Retinal pigment epithelial cell (primary cell): ENCODE measurements around the gene ACTL10.

Experiments
- DNase-seq: peaks from one replicate; pipeline ENCODE4 v3.0.0-alpha.2; 2010; ENCODE audit warnings: low read depth
- H3K4me3 ChIP-seq: 2 replicates; pipeline ENCODE4 v1.5.1; 2011; ENCODE audit warnings: mild to moderate bottlenecking, low read length, control low read depth, moderate library complexity
- TF ChIP-seq, protein P1 (sequence below): conservative IDR thresholded peaks from 2 replicates; pipeline ENCODE4 v1.5.1; 2011; ENCODE audit warnings: low read depth, low read length, control low read depth, inconsistent platforms

Gene ACTL10

DNA sequence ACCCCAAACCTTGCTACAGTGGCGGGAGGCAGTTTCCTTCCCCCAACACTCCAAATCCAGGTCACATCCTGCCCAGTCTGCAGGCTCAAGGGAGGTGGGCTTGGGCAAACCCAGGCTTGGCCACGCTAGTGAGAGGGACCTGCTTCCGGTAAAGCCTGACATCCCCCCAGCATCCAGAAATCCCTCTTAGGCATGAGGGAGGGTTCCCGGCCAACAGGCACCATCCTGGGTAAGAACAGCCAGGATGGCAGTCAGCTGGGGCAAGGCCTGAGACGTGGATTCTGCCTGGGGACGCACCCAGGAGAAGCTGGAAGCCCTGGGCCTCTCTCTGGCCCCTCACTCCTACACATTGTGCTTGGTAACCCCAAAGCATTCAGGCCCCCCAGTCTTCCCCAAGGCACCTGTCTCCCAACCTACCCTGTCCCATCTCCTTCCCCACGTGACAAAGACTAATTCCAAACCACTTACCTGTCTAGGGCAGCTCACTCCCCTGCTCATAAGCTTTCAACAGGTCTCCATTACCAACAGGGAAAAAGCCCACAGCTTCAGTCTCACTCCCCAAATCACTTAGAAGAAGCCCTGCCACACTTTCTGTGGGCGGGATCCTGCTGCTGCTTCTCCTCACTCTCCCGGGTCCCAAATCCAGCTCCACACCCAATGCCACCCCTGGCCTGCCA, 2.5 kb upstream of the ACTL10 start:
- TF ChIP-seq, protein P1, sequence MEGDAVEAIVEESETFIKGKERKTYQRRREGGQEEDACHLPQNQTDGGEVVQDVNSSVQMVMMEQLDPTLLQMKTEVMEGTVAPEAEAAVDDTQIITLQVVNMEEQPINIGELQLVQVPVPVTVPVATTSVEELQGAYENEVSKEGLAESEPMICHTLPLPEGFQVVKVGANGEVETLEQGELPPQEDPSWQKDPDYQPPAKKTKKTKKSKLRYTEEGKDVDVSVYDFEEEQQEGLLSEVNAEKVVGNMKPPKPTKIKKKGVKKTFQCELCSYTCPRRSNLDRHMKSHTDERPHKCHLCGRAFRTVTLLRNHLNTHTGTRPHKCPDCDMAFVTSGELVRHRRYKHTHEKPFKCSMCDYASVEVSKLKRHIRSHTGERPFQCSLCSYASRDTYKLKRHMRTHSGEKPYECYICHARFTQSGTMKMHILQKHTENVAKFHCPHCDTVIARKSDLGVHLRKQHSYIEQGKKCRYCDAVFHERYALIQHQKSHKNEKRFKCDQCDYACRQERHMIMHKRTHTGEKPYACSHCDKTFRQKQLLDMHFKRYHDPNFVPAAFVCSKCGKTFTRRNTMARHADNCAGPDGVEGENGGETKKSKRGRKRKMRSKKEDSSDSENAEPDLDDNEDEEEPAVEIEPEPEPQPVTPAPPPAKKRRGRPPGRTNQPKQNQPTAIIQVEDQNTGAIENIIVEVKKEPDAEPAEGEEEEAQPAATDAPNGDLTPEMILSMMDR, result no peak
- no peak for DNase-seq
- peak overlapping the region; percentile 73 for H3K4me3 ChIP-seq

DNA sequence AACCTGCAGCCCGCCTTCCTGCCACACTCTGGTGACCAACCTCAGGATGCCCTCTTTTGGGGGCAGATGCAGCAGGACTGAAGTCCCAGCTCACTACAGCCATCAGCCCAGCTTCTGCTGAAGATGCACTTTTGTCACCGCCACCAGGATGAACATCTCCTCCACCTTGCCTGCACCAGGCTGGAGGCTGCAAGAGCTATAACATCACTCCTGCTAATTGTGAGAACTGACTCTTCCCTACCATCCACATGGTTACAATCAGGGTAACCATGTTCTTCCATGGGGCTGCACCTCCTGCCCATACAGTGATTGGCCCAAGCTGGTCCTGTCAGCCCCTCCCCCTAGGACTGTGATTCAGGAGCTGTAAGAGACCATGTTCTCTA, 2.0 kb upstream of the ACTL10 start:
- H3K4me3 ChIP-seq, result no peak overlapping the region
- DNase-seq, result no peak
- TF ChIP-seq, protein P1, result no peak

DNA sequence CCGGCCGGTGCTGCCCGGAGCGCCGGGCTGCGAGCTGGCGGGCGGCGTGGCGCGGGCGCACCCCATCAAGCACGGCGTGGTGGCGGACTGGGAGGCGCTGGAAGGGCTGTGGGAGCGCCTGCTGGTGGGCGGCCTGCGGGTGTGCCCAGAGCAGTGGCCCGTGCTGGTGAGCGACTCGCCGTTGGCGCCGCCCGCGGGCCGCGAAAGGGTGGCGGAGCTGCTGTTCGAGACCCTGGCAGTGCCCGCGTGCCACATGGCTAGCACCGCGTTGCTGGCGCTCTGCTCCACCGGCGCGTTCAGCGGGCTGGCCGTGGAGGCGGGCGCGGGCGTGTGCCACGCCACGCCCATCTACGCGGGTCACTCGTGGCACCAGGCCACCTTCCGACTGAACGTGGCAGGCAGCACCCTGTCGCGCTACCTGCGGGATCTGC, 517 bp downstream of the ACTL10 start:
- peak overlapping the region; percentile 45 for H3K4me3 ChIP-seq
- TF ChIP-seq, protein P1, result peak; percentile 3
- DNase-seq, result no peak

DNA sequence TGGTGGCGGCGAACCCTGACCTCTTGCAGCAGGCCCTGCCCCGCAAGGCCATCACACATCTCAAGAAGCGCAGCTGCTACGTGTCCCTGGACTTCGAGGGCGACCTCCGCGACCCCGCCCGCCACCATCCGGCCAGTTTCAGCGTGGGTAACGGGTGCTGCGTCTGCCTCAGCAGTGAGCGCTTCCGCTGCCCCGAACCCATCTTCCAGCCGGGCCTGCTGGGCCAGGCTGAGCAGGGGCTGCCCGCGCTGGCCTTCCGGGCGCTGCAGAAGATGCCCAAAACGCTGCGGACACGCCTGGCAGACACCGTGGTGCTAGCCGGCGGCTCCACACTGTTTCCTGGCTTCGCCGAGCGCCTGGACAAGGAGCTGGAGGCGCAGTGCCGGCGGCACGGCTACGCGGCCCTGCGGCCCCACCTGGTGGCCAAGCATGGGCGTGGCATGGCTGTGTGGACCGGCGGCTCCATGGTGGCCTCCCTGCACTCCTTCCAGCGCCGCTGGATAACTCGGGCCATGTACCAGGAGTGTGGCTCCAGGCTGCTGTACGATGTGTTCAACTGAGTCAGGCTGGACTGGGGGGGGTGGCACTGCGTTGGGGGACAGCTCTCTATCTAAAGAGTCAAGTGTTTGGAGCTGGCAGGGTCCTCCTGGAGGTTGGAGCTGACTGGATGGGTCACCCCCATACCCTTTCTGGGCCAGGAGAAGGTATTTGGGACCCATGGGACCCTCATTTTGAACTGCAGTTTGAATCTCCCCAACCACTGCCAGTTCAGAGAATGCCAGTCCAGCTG, 1.1 kb downstream of the ACTL10 start:
- TF ChIP-seq, protein P1, result peak; percentile 92
- H3K4me3 ChIP-seq, result peak overlapping the region; percentile 41
- no peak for DNase-seq

DNA sequence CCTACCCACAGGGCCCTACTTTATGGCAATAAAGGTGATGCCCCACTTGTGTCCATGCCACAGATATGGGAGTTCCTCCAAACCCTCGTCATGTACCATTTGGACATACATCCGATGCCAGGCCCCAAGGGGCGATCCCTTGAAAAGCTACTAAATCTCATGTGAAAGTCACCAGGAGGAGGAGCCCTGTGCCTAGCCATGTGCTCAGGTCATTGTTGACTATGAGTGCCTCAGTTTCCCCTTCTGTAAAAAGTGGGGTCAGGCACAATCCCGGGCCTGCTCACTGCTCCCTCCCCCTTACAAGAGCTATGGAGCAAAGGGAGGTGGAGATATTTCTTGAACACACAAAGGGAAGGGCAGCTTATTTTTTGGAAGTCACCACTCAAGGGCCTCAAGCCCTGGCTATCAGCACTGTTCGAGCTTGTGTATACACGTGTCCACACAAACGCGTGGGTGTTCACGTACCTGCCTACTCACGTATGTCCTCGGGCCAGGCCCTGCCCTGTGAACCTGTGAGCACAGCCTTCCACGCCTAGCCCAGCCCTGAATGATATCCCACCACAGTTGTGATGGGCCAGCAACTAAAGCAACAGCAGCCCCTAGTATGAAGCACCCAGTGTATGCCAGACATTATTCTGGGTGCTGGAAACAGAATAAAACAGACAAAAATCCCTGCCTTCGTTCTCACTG, 1.9 kb downstream of the ACTL10 start:
- H3K4me3 ChIP-seq, result no peak overlapping the region
- no peak for DNase-seq
- TF ChIP-seq, protein P1, result no peak

DNA sequence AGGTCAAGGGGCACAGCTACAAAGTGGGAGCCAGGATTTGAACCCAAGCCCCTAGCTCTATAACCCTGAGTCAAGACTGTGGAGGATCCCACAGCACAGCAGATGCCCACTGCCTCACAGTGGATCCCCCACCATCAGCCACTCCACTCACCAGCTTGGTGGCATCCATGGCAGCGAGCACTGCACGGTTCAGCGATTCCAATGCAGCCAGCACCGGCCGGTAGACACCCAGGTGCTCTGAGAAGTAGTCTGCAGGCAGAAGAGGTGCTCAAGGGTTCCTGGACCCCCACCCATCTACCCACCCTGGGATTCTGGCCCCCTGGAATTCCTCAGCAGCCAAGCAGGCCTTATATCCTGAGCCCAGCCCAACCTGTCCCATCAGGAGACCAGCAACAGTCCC, 2.5 kb downstream of the ACTL10 start:
- TF ChIP-seq, protein P1, result no peak
- no peak for DNase-seq
- H3K4me3 ChIP-seq, result no peak overlapping the region
